C4-2B (cell line): ENCODE measurements around the gene LHFPL5.

Experiments
- ZFX ChIP-seq: fragments of 450-650 bp; IDR thresholded peaks from 2 replicates; pipeline ENCODE4 v1.6.1; 2017
- TF ChIP-seq, protein P1 (sequence below): fragments of 450-650 bp; conservative IDR thresholded peaks from 2 replicates; pipeline ENCODE4 v1.5.1; 2017; ENCODE audit warnings: mild to moderate bottlenecking

DNA sequence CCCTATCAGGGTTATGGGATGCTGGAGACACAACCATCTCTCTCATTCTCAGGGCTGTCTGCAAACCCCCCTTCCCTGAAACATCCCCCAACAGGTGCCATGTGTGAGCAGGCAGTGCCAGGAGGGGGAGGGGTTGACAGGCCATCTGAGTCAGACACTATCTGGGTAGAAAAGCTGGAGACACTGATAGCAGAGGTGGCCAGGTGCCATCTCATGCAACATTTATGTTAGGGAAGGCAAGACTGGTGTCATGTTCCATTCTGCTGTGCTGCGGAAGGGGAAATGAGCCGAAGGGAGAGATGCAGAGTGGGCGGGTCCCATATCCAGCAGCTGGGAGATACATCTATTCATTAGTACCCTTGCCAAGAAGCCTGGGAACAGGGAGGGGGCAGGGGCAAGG, 3.5 kb downstream of the LHFPL5 start:
- TF ChIP-seq, protein P1, sequence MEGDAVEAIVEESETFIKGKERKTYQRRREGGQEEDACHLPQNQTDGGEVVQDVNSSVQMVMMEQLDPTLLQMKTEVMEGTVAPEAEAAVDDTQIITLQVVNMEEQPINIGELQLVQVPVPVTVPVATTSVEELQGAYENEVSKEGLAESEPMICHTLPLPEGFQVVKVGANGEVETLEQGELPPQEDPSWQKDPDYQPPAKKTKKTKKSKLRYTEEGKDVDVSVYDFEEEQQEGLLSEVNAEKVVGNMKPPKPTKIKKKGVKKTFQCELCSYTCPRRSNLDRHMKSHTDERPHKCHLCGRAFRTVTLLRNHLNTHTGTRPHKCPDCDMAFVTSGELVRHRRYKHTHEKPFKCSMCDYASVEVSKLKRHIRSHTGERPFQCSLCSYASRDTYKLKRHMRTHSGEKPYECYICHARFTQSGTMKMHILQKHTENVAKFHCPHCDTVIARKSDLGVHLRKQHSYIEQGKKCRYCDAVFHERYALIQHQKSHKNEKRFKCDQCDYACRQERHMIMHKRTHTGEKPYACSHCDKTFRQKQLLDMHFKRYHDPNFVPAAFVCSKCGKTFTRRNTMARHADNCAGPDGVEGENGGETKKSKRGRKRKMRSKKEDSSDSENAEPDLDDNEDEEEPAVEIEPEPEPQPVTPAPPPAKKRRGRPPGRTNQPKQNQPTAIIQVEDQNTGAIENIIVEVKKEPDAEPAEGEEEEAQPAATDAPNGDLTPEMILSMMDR: no peak
- no peak for TF ChIP-seq ZFX
